Neuron (in vitro differentiated cells): ENCODE results near the gene ALOX12B.

Experiments
- H2AFZ ChIP-seq: one replicate; pipeline ENCODE4 v1.6.1; 2013; ENCODE audit warnings: low read depth, mild to moderate bottlenecking, inconsistent platforms, low read length, moderate library complexity
- H3K27me3 ChIP-seq: one replicate; pipeline ENCODE4 v1.6.1; 2013; ENCODE audit warnings: low read length; ENCODE audit not compliant: insufficient read depth
- H3K36me3 ChIP-seq: one replicate; pipeline ENCODE4 v1.6.1; 2013; ENCODE audit warnings: low read length; ENCODE audit not compliant: insufficient read depth
- H3K4me1 ChIP-seq: one replicate; pipeline ENCODE4 v1.6.1; 2013; ENCODE audit warnings: low read length; ENCODE audit not compliant: insufficient read depth
- H3K4me3 ChIP-seq: 2 replicates; pipeline ENCODE4 v1.5.1; 2013; ENCODE audit warnings: mild to moderate bottlenecking, low read length, moderate library complexity
- H3K9me3 ChIP-seq: one replicate; pipeline ENCODE4 v1.6.1; 2013; ENCODE audit warnings: low read length

The ALOX12B gene

GRCh38 chr17:8122924-8123694 lies 35.6 kb upstream of the ALOX12B start:
- Histone ChIP-seq H3K4me1 (peaks cover 47% of the 10 kb centered on the region), H3K4me3 (peak overlapping the region; percentile 85), H2AFZ (peak overlapping the region; percentile 53), H3K9me3 (no peaks in the 10 kb centered on the region), H3K36me3 (no peaks in the 10 kb centered on the region), H3K27me3 (peaks cover 30% of the 10 kb centered on the region)

DNA sequence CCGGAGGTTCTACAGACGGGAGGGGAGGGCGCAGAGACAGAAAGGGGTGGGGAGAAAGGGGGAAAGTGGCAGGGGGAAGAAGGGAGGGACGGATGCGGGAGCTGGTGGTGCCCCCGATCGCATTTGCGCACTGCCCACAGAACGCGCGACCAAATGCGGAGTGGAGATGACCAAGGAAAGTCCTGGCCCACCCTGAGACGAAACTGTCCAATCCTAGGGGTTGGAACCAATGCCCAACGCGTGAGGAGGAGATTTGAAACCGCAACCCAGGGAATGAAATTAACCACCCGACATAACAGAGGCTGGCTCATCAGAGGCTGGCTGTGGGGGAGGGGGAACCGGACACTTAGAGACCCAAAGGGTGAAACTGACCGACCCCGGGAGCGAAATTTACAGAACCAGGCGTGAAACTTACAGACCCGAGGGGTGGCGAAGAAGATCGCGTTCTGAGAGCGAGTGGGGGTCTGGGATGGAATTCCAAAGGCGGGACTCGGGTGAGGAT lies 35.0 kb upstream of the ALOX12B start:
- Histone ChIP-seq H3K4me3 (peak overlapping the region; percentile 85), H3K27me3 (peaks cover 30% of the 10 kb centered on the region), H3K4me1 (peaks cover 52% of the 10 kb centered on the region), H3K9me3 (no peaks in the 10 kb centered on the region), H2AFZ (peak overlapping the region; percentile 69), H3K36me3 (no peaks in the 10 kb centered on the region)

DNA sequence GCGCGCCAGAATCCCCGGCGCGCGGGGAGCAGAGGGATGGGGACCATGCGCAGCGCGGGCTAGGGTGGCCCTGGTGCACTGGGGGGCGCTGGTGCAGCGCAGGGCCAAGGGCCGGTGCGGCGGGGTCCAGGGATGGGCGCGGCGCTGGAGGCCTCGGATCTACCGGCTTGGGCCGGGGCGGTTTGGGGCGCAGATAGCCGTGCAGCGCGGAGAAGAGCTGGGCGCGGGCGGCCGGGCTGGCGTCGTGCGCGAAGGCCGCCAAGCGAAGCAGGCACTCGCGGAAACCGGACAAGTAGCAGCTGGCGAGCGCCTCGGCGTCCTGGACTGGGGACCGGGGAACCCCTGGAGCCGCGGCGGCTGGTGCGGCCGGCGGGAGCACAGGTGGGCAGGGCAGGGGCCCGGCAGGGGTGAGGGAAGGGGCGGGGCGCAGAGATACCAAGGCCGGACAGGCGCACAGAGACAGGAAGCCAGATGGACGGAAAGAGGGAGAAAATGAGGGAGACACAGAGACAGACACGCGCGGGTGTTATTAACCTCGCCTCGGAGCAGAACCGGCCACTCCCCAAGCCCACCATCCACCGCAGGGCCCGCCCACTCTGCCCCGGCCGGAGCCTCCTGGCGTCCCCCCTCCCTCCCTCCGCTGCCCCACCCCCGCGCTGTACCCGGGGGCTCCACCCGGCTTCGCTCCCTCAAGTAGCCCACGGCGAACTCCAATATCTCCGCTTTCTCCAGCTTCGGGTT lies 34.3 kb upstream of the ALOX12B start:
- peaks cover 31% of the 10 kb centered on the region for H3K27me3 ChIP-seq
- no peaks in the 10 kb centered on the region for H3K9me3 ChIP-seq
- peak overlapping the region; percentile 69 for H2AFZ ChIP-seq
- peak overlapping the region; percentile 85 for H3K4me3 ChIP-seq
- H3K4me1 ChIP-seq: peaks cover 49% of the 10 kb centered on the region
- H3K36me3 ChIP-seq: no peaks in the 10 kb centered on the region

- H3K4me1 ChIP-seq: peaks cover 49% of the 10 kb centered on the region
- no peaks in the 10 kb centered on the region for H3K9me3 ChIP-seq
- peak overlapping the region; percentile 85 for H3K4me3 ChIP-seq
- H3K27me3 ChIP-seq: peaks cover 36% of the 10 kb centered on the region
- no peak overlapping the region for H2AFZ ChIP-seq
- no peaks in the 10 kb centered on the region for H3K36me3 ChIP-seq
These were observed 33.8 kb upstream of the ALOX12B start for GRCh38 chr17:8121407-8121680.

GRCh38 chr17:8120520-8121406 lies 33.2 kb upstream of the ALOX12B start:
- H3K9me3 ChIP-seq: no peaks in the 10 kb centered on the region
- H2AFZ ChIP-seq: no peak overlapping the region
- H3K4me1 ChIP-seq: peaks cover 46% of the 10 kb centered on the region
- H3K4me3 ChIP-seq: peak overlapping the region; percentile 85
- peaks cover 42% of the 10 kb centered on the region for H3K27me3 ChIP-seq
- H3K36me3 ChIP-seq: no peaks in the 10 kb centered on the region

GRCh38 chr17:8119581-8120519 lies 32.3 kb upstream of the ALOX12B start:
- peaks cover 46% of the 10 kb centered on the region for H3K27me3 ChIP-seq
- H3K4me3 ChIP-seq: peak overlapping the region; percentile 85
- H3K9me3 ChIP-seq: no peaks in the 10 kb centered on the region
- peaks cover 41% of the 10 kb centered on the region for H3K4me1 ChIP-seq
- no peak overlapping the region for H2AFZ ChIP-seq
- no peaks in the 10 kb centered on the region for H3K36me3 ChIP-seq

DNA sequence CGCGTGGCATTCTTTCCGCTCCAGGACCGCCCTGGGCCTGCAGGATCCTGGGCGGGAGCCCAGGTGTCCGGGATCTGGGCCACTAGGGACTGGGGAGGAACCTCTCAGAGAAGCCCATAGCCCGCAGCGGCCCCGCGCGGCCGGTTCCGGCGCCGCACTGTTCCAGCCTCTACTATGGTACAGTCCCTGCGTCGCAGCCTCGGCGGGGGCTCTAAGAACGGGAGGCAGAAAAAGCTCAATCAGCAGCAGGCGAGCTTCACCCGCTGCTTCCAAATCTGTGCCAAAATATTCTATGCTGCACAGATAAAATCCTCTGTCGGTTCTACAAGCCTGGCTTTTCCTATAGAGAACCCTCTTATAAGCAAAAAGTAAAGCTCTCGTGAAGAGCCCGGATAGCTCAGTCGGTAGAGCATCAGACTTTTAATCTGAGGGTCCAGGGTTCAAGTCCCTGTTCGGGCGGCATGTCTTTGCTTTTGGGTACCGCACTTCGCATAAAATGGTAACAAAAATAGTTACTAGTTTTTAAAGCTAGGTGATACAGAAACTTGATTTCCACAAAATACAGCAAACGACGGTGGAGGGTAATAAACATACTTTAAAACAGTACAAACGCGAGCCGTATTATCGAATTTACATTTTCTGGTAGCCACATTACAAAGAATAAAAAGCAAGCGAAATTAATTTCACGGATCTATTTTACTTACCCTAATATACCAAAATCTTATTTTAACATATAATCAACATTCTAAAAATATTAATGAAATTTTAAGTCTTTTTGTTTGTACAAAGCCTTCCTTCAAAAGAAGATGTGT lies 31.5 kb upstream of the ALOX12B start:
- peaks cover 32% of the 10 kb centered on the region for H3K4me1 ChIP-seq
- peak overlapping the region; percentile 69 for H2AFZ ChIP-seq
- H3K9me3 ChIP-seq: no peaks in the 10 kb centered on the region
- peaks cover 39% of the 10 kb centered on the region for H3K27me3 ChIP-seq
- H3K36me3 ChIP-seq: no peaks in the 10 kb centered on the region
- H3K4me3 ChIP-seq: peak overlapping the region; percentile 71

GRCh38 chr17:8117980-8118768 lies 30.7 kb upstream of the ALOX12B start, which contains the start of gene ALOXE3:
TSS of gene ALOXE3 (minus strand) at chr17:8118514. CDS start at chr17:8117990, 524 bp downstream.
- Histone ChIP-seq H3K9me3 (no peaks in the 10 kb centered on the region), H3K36me3 (no peaks in the 10 kb centered on the region), H2AFZ (peak within 1 kb of the TSS; percentile 69), H3K4me1 (peaks cover 24% of the 10 kb centered on the region), H3K27me3 (peaks cover 31% of the 10 kb centered on the region), H3K4me3 (peak within 1 kb of the TSS; percentile 71)

GRCh38 chr17:8117367-8117979 lies 30.0 kb upstream of the ALOX12B start:
- Histone ChIP-seq H3K4me1 (peaks cover 18% of the 10 kb centered on the region), H3K9me3 (no peaks in the 10 kb centered on the region), H3K36me3 (no peaks in the 10 kb centered on the region), H2AFZ (peak overlapping the region; percentile 69), H3K4me3 (peak overlapping the region; percentile 71), H3K27me3 (peaks cover 29% of the 10 kb centered on the region)

DNA sequence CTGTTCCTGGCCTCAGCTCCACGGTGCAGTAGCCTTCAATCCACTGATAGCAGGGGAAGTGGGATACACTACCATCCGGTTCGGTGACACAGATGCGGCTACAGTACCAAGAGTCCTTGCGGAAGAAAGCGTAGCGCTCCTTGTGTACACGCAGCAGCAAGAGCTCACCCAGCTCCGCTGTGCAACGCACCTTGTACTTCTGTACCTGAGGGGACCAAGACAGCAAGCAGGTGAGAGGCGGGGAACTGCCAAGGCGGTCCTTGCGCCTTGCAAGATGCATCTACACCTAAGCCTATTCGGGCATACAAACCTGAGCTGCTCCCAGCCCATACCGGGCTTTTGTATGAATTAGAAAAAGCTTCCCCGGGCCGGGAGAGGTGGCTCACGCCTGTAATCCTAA lies 29.3 kb upstream of the ALOX12B start:
- Histone ChIP-seq H3K4me1 (peaks cover 15% of the 10 kb centered on the region), H2AFZ (no peak overlapping the region), H3K27me3 (peaks cover 32% of the 10 kb centered on the region), H3K9me3 (no peaks in the 10 kb centered on the region), H3K4me3 (no peak overlapping the region), H3K36me3 (no peaks in the 10 kb centered on the region)

DNA sequence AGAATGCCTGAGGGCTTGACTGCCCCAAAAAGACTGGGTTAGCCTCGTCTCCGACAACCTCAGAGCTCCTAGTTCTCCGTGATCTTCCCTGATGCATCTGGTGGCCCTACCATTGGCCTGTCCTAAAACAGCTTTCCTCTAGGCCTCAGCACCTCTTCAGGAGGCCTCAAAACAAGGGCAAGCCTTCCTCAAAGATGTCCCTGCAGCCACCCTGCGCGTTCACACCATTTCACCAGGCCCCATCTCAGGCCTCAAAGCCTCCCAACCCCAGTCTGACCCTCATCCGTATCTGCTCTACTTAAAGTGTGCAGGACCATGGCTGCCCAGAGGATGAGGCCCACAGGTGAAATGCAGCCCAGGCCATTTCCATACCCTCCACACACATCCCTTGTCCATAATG lies 23.4 kb upstream of the ALOX12B start:
- H3K4me1 ChIP-seq: no peaks in the 10 kb centered on the region
- H3K27me3 ChIP-seq: peaks cover 62% of the 10 kb centered on the region
- H3K36me3 ChIP-seq: no peaks in the 10 kb centered on the region
- no peak overlapping the region for H3K4me3 ChIP-seq
- H2AFZ ChIP-seq: no peak overlapping the region
- H3K9me3 ChIP-seq: no peaks in the 10 kb centered on the region
